DND-41 (cell line): Measurements from ENCODE around the gene TBC1D7.

Source experiments
- EZH2 ChIP-seq: IDR thresholded peaks from 3 replicates; pipeline ENCODE4 v1.6.1; 2012; ENCODE audit warnings: borderline replicate concordance, low read depth, mild to moderate bottlenecking, moderate library complexity, low read length, inconsistent platforms; ENCODE audit not compliant: severe bottlenecking
- TF ChIP-seq, protein P1 (sequence below): IDR thresholded peaks from 2 replicates; pipeline ENCODE4 v1.5.1; 2012; ENCODE audit warnings: borderline replicate concordance, low read length, moderate library complexity, mild to moderate bottlenecking; ENCODE audit not compliant: poor library complexity, severe bottlenecking; ENCODE audit errors: extremely low read depth

DNA sequence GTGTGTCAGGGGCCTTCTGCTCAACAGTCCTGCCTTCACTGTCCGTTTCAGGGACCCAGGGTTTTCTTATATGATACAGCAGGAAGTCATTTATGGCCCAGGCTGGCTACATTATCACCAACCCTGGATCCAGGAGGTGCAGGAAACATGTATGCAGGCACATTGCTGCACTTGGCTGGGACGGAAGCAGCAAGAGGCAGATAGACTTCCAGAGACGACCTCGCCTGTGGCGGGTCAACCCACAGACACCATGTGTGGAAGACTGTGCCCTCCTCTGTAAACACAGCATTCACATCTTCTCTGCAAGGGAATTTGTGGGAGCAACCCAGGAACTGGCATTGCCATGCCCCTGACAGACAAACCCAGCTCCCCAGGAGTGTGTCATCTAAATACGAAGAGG is 43.7 kb downstream of the TBC1D7 start:
- no peak for TF ChIP-seq EZH2
- TF ChIP-seq, protein P1, sequence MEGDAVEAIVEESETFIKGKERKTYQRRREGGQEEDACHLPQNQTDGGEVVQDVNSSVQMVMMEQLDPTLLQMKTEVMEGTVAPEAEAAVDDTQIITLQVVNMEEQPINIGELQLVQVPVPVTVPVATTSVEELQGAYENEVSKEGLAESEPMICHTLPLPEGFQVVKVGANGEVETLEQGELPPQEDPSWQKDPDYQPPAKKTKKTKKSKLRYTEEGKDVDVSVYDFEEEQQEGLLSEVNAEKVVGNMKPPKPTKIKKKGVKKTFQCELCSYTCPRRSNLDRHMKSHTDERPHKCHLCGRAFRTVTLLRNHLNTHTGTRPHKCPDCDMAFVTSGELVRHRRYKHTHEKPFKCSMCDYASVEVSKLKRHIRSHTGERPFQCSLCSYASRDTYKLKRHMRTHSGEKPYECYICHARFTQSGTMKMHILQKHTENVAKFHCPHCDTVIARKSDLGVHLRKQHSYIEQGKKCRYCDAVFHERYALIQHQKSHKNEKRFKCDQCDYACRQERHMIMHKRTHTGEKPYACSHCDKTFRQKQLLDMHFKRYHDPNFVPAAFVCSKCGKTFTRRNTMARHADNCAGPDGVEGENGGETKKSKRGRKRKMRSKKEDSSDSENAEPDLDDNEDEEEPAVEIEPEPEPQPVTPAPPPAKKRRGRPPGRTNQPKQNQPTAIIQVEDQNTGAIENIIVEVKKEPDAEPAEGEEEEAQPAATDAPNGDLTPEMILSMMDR: no peak
